ENCODE data around the gene GLB1L. TPM values are rescaled to one million over a fixed set of nuclear protein-coding genes. Genes with fewer than 3 reads are reported as not detected.

GLB1L gene
- total and polyA plus RNA-seq, 12 donors = 1.5 to 5.2 (median 2.4) TPM

GRCh38 chr2:219272356-219272755, 27.1 kb upstream of the GLB1L start:
- no peaks in the 10 kb centered on the region for H3K36me3 ChIP-seq
- no peak for DNase-seq
- WGBS, 2 donors = 86 to 87% methylated on average over 4 of the region's 4 CpGs
- TF ChIP-seq, protein P1, sequence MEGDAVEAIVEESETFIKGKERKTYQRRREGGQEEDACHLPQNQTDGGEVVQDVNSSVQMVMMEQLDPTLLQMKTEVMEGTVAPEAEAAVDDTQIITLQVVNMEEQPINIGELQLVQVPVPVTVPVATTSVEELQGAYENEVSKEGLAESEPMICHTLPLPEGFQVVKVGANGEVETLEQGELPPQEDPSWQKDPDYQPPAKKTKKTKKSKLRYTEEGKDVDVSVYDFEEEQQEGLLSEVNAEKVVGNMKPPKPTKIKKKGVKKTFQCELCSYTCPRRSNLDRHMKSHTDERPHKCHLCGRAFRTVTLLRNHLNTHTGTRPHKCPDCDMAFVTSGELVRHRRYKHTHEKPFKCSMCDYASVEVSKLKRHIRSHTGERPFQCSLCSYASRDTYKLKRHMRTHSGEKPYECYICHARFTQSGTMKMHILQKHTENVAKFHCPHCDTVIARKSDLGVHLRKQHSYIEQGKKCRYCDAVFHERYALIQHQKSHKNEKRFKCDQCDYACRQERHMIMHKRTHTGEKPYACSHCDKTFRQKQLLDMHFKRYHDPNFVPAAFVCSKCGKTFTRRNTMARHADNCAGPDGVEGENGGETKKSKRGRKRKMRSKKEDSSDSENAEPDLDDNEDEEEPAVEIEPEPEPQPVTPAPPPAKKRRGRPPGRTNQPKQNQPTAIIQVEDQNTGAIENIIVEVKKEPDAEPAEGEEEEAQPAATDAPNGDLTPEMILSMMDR (IDR thresholded peaks at IDR 0.05) = no peak
- intact Hi-C loops (cut with DNase I) = no loop called here
- H3K27ac ChIP-seq = no peak overlapping the region
- H3K4me3 ChIP-seq = no peak overlapping the region
- peaks cover 0 to 30% (median 12%) of the 10 kb centered on the region in 9 donors for H3K4me1 ChIP-seq
- H3K9me3 ChIP-seq = no peaks in the 10 kb centered on the region
- H3K27me3 ChIP-seq = no peaks in the 10 kb centered on the region
- ATAC-seq = no peak

DNA sequence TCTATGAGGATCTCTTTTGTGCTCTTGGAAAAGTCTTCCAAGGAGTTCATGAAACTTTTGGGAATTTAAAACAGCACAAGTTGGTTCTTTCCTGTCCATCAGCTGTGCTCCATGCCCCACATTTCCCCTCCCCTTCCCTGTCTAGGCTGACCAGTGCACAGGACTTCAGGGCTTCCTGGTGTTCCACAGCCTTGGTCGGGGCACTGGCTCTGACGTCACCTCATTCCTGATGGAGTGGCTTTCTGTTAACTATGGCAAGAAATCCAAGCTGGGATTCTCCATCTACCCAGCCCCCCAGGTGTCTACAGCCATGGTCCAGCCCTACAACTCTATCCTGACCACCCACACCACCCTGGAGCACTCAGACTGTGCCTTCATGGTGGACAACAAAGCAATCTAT, 25.8 kb upstream of the GLB1L start:
- WGBS, 2 donors = 75 to 83% methylated on average over 2 of the region's 2 CpGs
- intact Hi-C loops (cut with DNase I) = no loop called here
- no peak for DNase-seq

DNA sequence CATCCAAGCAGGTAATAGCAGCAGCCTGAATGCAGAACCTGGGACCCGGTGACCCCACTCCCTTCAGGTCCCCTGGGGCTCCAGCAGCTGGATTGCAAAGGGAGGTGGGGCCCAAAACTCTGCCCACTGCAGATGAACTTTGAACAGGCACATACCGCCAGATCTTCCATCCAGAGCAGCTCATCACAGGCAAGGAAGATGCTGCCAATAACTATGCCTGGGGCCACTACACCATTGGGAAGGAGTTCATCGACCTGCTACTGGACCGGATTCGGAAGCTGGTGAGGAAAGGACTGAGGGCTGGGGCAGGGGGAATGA, 24.8 kb upstream of the GLB1L start:
- TF ChIP-seq, protein P1 (IDR thresholded peaks at IDR 0.05) = no peak
- no peak for DNase-seq
- Histone ChIP-seq H3K4me1 (peaks cover 0 to 26% (median 8%) of the 10 kb centered on the region in 9 donors), H3K9me3 (no peaks in the 10 kb centered on the region), H3K27ac (peak overlapping the region in 4 of 10 donors; percentile 9 to 33 (median 25)), H3K36me3 (no peaks in the 10 kb centered on the region), H3K27me3 (no peaks in the 10 kb centered on the region), H3K4me3 (no peak overlapping the region)
- intact Hi-C loops (cut with DNase I) = no loop called here
- ATAC-seq = no peak
- WGBS, 2 donors = 90 to 92% methylated on average over 5 of the region's 5 CpGs

More for the DNA sequence above, 25.8 kb upstream of the GLB1L start:
- Histone ChIP-seq H3K36me3 (no peaks in the 10 kb centered on the region), H3K4me3 (no peak overlapping the region), H3K27me3 (no peaks in the 10 kb centered on the region), H3K9me3 (no peaks in the 10 kb centered on the region), H3K27ac (no peak overlapping the region), H3K4me1 (peaks cover 0 to 30% (median 11%) of the 10 kb centered on the region in 9 donors)
- TF ChIP-seq, protein P1 (IDR thresholded peaks at IDR 0.05) = no peak
- no peak for ATAC-seq

DNA sequence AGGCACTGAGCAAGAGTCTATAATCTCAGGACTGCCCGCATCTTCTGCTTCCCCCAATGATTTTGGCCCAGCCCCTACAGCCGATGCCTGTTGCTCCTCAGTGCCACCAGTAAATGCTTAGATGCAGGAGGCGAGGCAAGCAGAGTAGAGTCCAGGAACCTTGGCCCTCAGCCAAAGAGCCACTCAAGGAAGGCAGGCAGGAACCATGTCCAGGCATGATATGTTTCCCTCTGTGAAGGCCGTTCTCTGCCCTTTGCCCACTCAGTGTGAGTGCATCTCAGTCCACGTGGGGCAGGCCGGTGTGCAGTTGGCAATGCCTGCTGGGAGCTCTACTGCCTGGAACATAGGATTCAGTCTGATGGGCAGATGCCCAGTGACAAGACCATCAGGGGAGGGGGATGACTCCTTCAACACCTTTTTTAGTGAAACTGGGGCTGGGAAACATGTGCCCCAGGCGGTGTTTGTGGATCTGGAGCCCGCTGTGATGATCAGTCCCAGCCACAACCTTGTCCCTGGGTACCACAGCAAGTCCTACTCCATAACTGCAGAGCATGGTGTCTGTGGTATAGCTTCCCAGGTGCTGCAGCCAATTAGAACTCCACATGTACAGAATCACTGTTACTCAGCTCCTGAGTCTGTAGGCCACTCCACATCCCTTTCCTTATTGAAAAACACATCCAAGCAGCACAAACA, 24.3 kb upstream of the GLB1L start:
- H3K27ac ChIP-seq = peak overlapping the region in 4 of 10 donors; percentile 9 to 33 (median 25)
- intact Hi-C loops (cut with DNase I) = no loop called here

More for the DNA sequence above, 24.3 kb upstream of the GLB1L start:
- Histone ChIP-seq H3K9me3 (no peaks in the 10 kb centered on the region), H3K4me3 (no peak overlapping the region), H3K36me3 (no peaks in the 10 kb centered on the region), H3K4me1 (peaks cover 0 to 24% (median 8%) of the 10 kb centered on the region in 9 donors), H3K27me3 (no peaks in the 10 kb centered on the region)
- DNase-seq (no peak), ATAC-seq (peak in 7 of 8 donors; percentile 32 to 64 (median 53))
- WGBS, 2 donors = 48 to 50% methylated on average over 8 of the region's 8 CpGs
- TF ChIP-seq, protein P1 (IDR thresholded peaks at IDR 0.05) = no peak

All from heart right ventricle (tissue), 16 donors.